Measurements from ENCODE around the gene AUH.

AUH gene

DNA sequence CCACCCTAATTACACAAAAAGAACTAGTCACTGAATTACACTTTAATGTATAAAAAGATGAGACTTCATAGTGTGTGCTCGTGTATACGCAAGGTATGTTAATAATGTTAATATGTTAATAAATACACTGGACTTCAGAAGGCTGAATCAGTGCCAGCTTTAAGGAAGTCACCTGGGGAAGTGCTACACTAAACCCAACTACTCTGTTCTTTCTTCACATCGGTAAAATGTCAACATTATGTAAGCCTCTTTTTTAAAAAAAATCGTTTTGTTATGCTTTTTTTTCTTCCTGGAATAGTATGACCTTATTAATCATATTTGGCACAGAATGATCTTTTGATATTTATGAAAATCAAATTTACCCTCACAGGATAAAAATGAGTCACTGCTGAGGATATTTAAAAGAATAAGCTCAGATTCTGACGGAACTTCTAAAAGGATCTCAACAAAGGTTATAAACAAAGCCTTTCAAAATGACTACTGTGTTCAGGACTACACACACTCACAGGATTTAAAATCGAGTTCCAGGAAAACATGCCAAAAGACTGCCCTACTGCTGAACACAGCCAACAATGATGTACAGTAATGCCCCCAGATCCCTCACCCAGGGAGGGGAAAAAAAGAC lies 75.9 kb downstream of the AUH start:
- no peak for DNase-seq

- no peak for DNase-seq
These were observed 79.4 kb downstream of the AUH start for GRCh38 chr9:91282292-91282691.

GRCh38 chr9:91279296-91280204 lies 82.2 kb downstream of the AUH start:
- DNase-seq = no peak

DNA sequence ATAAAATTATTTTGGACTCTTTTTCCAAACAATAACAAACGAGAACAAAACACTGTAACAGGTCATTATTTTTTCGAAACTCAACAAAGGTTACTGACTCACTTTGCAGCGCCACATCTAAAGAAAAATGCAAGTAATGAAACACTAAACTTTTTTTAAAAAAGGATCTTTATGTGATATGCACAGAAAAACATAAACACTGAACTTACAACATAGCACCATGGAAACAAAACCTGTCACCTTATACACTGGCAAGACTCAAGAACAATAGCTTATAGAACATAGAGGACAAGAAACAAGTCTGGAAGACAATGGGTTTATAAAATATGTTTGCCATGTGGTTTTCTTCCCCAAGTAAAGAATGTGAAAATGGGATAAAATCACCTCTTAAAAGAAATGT lies 85.2 kb downstream of the AUH start:
- no peak for DNase-seq

GRCh38 chr9:91275655-91276054 lies 86.1 kb downstream of the AUH start:
- no peak for DNase-seq

DNA sequence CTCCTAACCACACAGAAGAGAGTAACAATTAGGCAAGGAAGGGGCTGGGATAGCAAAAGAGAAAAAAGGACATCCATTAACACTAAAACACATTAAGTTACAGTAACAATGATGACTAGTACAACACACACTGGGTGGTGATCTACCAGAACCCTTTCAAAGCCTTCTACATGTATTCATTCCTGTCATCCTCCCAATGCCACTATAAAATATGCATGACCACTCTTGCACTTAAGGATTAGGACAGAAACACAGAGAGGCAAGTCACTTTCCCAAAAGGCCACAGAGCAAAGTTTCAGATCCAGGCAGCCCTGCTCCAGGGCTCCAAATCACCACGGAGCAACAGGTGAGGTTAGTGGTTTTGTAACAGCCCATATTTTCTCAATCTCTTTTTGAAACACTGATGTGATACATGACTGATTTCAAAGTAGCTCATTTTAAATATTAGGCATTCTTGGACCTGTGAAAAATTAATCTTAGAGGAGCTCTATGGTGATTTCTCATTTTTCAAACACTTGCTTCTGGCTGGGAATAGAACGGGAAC lies 86.7 kb downstream of the AUH start:
- no peak for DNase-seq

- DNase-seq = no peak
These were observed 87.7 kb downstream of the AUH start for GRCh38 chr9:91273853-91274552.

DNA sequence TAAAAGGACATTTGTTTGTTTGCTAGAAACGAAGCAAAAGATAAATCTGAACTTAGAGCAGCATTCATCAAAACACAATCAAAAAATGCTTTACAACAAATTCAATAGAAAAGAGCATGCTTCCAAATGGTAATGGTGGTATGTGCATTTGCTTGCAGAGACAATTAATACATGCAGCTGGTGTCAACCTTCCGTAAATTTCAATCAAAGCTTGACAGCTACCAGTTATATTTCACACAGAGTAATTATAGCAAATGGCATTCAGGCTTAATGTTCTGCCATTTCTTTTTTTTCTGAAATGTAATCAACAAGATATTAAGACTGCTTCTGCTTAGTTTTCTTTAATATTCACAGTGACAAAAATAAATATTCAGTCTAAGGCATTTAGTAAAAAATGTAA lies 90.6 kb downstream of the AUH start:
- DNase-seq = no peak

- no peak for DNase-seq
These were observed 91.7 kb downstream of the AUH start for GRCh38 chr9:91269907-91270491.

GRCh38 chr9:91266448-91266847 lies 95.3 kb downstream of the AUH start:
- DNase-seq = no peak

DNA sequence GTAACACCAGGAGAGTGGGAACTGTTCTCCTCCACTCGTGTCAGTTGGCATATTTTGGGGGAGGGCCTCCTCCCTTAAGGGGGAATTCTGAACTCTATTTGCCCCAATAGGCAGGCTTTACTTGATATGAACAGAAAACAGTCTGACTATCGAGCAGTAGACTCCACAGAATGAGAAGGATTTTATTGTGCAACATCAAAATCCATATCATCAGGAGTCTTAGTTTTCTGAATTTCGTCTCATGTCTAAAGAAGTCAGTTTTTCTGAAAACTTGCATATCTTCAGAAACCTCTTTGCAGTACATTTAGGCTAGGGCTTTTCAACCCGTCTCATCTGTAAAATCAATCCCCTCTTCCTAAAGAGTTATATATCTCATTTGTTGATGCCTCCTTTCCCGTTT lies 96.2 kb downstream of the AUH start:
- DNase-seq = no peak

- DNase-seq = no peak
These were observed 100.3 kb downstream of the AUH start for GRCh38 chr9:91261417-91261816.

GRCh38 chr9:91259162-91259561 lies 102.6 kb downstream of the AUH start:
- no peak for DNase-seq

DNA sequence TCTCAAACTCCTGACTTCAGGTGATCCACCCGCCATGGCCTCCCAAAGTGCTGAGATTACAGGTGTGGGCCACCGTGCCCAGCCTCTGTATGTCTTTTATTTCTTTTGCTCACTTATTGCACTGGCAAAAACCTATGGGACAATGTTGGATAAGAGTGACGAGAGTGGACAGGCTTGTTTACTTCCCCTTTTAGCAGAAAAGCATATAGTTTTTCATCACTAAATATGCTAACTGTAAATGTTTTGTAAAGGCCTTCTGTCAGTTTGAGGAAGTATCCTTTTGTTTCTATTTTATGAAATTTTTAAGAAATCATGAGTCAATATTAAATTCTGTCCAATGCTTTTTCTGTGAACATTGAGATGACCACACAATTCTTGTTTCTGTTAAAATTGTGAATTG lies 103.3 kb downstream of the AUH start:
- no peak for DNase-seq

- DNase-seq = no peak
These were observed 105.5 kb downstream of the AUH start for GRCh38 chr9:91256235-91256634.

- no peak for DNase-seq
These were observed 106.4 kb downstream of the AUH start for GRCh38 chr9:91255327-91255726.

GRCh38 chr9:91253488-91253887 lies 108.2 kb downstream of the AUH start:
- no peak for DNase-seq

DNA sequence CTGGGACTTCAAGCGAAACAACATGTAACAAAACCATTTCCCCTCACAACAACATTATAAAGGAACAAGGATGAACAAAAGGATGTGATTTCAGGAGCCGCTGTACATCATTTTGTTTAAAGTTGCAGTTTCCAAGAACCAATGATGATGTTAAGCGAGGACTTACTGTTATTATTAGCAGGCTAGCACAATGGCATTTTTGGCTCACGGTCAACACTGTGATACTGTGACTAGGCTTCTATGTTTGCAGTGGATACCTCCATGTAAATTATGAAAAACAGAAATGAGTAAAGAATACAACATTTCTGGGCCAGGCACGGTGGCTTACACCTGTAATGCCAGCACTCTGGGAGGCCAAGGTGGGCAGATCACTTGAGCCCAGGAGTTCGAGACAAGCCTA lies 113.0 kb downstream of the AUH start:
- DNase-seq = no peak

DNA sequence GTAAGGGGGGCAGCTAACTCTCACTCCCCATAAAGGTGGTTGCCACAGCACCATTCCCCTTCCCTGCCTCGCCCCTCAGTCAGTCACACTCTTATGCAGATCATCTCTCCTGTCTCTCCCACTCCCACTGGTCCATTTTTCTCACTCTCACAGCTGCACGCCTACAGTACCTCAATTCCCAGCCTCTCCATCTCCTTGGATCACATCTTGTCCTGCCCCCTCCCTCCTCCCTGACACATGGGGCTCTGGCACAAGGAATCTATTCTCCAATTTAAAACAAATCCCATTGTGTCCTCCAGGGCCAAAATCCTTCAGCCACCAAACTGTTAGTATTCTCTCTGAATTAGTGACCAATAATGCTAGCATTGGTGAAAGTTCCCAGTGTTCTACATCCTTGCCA lies 114.4 kb downstream of the AUH start:
- no peak for DNase-seq

GRCh38 chr9:91246846-91247245 lies 114.9 kb downstream of the AUH start:
- no peak for DNase-seq

DNA sequence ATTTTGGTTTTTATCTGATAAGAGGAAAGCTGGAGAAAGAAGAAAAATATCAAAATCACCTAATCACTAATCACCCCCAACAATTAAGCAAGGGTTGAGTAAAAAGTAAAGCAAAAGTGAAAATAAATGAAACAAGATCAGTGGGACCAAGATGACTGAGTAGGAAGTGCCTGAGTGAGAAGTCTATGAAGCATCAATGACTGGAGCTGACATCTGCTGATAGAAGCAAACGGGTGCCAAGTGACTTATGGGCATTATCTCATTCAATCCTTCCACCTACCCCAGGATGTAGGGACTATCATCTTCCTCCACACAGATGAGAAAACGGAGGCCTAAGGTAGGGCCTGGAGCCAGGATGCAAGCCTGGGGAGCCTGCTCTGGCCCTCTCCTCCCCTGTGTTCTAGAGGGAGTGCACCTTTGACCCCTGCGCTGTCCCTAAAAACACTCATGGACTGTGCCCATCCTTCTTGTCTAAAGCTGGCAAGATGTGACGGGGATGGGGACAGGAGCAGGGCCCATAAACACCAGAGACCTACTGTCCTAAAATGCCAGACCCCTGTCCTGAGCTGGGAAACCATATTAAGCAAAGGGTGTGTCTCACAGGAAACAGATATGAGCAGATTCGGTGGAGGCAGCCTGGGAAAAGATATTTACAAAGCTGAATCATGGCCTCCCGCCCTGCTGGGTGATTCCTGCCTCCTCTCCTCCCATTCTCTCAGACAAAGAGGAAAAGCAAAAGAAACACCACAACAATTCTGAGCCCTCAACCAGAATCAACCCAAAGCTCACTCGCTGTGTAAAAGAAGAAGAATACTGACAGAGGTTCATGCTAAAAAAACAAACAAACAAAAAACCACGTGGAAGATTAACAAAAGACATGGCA lies 116.0 kb downstream of the AUH start:
- DNase-seq = no peak

DNA sequence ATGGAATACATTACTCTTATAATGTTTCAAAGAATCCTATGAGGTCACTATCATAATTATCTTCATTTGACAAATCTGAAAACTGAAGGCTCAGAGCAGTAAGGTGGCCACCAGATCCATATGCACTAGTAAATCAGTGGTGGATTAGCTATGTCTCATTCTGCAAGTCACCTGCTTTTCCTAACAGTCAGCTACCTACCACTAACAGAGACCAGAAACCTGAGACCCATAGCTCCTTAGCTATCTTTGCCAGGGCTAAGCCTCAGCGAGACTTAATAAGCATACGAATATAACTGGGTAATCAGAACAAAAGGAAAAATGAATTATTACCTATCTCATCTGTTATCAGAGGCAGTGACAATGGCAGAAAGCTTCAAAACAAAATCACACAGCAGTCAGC lies 118.7 kb downstream of the AUH start:
- DNase-seq = no peak

Measured in NCI-H510A treated with DMSO at 0.1 percent for 48 hours (cell line).